ENCODE results near the gene TMEM203.

GRCh38 chr9:137240318-137240840 lies 34.9 kb upstream of the TMEM203 start:
- TF ChIP-seq CTCF (IDR thresholded peaks at IDR 0.05; ENCODE audit: low read depth, low read length): no peak
- peak; percentile 86; the same call in 1 of the 2 replicates for TF ChIP-seq MYC (IDR thresholded peaks at IDR 0.05; ENCODE audit: low read depth, low read length)
- TF ChIP-seq MAX (IDR thresholded peaks at IDR 0.05; ENCODE audit: low read depth, low read length): peak; percentile 85
- TF ChIP-seq POLR2A (IDR thresholded peaks at IDR 0.05; ENCODE audit: extremely low read depth, insufficient read length): no peak
